Colonic mucosa (tissue), 4 donors: ENCODE data around the gene KCNA3. TPM values are rescaled to one million over a fixed set of nuclear protein-coding genes. Genes with fewer than 3 reads are reported as not detected.

Source experiments
- DNase-seq: peaks from one replicate; pipeline ENCODE4 v3.0.0-alpha.2; 2020
- H3K27ac ChIP-seq: fragments of 200-600 bp; one replicate; pipeline ENCODE4 v1.8.0; 2021
- H3K27me3 ChIP-seq: fragments of 200-600 bp; one replicate; pipeline ENCODE4 v1.8.0; 2021
- H3K36me3 ChIP-seq: fragments of 200-600 bp; one replicate; pipeline ENCODE4 v1.8.0; 2021
- H3K4me1 ChIP-seq: fragments of 200-600 bp; one replicate; pipeline ENCODE4 v1.8.0; 2021; ENCODE audit warnings: mild to moderate bottlenecking
- H3K4me3 ChIP-seq: fragments of 200-600 bp; one replicate; pipeline ENCODE4 v1.8.0; 2021
- H3K9ac ChIP-seq, 2 donors: one replicate each; pipeline ENCODE4 v1.7.0; 2013; ENCODE audit warnings: control low read depth in 2 of 2, low read depth in 2 of 2, low read length in 2 of 2
- H3K9me3 ChIP-seq: fragments of 200-600 bp; one replicate; pipeline ENCODE4 v1.8.0; 2021
- CTCF ChIP-seq: fragments of 200-600 bp; IDR thresholded peaks from one replicate; pipeline ENCODE4 v1.8.0; 2022; ENCODE audit warnings: antibody characterized with exemption, mild to moderate bottlenecking
- intact Hi-C: fragments of 100-400 bp; cut with DNase I; formaldehyde crosslinking; loops from one replicate; pipeline ENCODE4 v1.14.1; 2022
- total RNA-seq, 2 donors: library from RNA; stranded (reverse); fragmentation: NEBNext Ultra II Directional in 1 of 2; extraction: Animal tissue kit (Norgen Biotek cat#: 25700) in 1 of 2; gene quantifications; one replicate each; pipeline ENCODE4 v1.2.1, GENCODE V29; 2021
- donor health status: healthy.
- donor health status: DM: no; HTN: no; CAD: no.
- donor health status: DM: no; HTN: no; CAD: no.

Gene KCNA3
- total RNA-seq, 2 donors from 2014 or later, result 0.93 to 1.4 TPM

- no peak overlapping the region for H3K27ac ChIP-seq
- H3K9ac ChIP-seq, result no peak overlapping the region
- no peak for DNase-seq
- H3K9me3 ChIP-seq, result no peaks in the 10 kb centered on the region
- H3K4me3 ChIP-seq, result peak overlapping the region; percentile 38
- TF ChIP-seq CTCF, result no peak
- intact Hi-C loops, result no loop called here
- peaks cover 29% of the 10 kb centered on the region for H3K27me3 ChIP-seq
- no peaks in the 10 kb centered on the region for H3K36me3 ChIP-seq
- H3K4me1 ChIP-seq, result no peaks in the 10 kb centered on the region
These were observed 486 bp upstream of the KCNA3 start for GRCh38 chr1:110675060-110675791.

GRCh38 chr1:110673805-110674336, 869 bp downstream of the KCNA3 start:
- Histone ChIP-seq H3K36me3 (no peaks in the 10 kb centered on the region), H3K4me3 (peak overlapping the region; percentile 38), H3K27me3 (peaks cover 29% of the 10 kb centered on the region), H3K9me3 (no peaks in the 10 kb centered on the region), H3K4me1 (no peaks in the 10 kb centered on the region), H3K9ac (peak overlapping the region; percentile 40 to 59), H3K27ac (peak overlapping the region; percentile 42)
- intact Hi-C loops, result no loop called here
- no peak for DNase-seq
- TF ChIP-seq CTCF, result no peak

DNA sequence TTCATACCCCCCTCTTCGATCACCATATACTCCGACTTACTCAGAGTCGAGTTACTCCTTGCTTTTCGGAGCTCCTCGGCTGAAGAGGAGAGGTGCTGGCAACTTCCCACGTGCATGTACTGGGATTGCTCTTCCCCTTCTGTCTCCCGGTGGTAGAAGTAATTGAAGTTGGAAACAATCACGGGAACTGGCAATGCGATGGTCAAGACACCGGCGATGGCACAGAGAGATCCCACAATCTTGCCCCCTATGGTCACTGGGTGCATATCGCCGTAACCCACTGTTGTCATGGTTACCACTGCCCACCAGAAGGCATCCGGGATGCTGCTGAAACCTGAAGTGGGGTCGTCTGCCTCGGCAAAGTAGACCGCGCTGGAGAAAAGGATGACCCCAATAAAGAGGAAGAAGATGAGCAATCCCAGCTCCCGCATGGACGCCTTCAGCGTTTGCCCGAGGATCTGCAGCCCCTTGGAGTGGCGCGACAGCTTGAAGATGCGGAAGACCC, 1.5 kb downstream of the KCNA3 start:
- H3K27me3 ChIP-seq, result peaks cover 29% of the 10 kb centered on the region
- peak overlapping the region; percentile 38 for H3K4me3 ChIP-seq

DNA sequence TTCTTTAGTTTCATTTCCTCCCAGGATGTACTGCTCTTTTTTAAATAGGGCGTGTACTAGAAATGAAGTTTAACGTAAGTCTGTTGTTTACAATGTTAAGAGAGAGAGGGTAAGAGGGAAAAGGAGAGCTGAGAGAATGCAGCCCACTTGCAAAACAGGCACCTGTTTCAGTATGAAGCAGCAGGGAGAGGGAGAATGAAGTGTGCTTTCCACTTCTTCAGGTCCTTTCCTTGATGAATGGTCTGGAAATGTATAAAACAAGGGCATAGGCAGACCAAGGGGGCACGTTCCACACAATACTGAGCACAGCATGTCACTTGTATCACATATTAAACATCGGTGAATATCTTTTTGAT, 2.0 kb downstream of the KCNA3 start:
- Histone ChIP-seq H3K9ac (peak overlapping the region in 1 of 2 donors; percentile 59), H3K9me3 (no peaks in the 10 kb centered on the region), H3K27me3 (peaks cover 29% of the 10 kb centered on the region), H3K27ac (peak overlapping the region; percentile 42), H3K4me3 (peak overlapping the region; percentile 38), H3K36me3 (no peaks in the 10 kb centered on the region), H3K4me1 (no peaks in the 10 kb centered on the region)
- intact Hi-C loops, result no loop called here
- TF ChIP-seq CTCF, result no peak
- DNase-seq, result no peak

More for the DNA sequence above, 1.5 kb downstream of the KCNA3 start:
- H3K9me3 ChIP-seq, result no peaks in the 10 kb centered on the region
- no peak for DNase-seq
- H3K36me3 ChIP-seq, result no peaks in the 10 kb centered on the region
- peak overlapping the region; percentile 42 for H3K27ac ChIP-seq
- peak overlapping the region in 1 of 2 donors; percentile 59 for H3K9ac ChIP-seq
- intact Hi-C loops, result no loop called here
- TF ChIP-seq CTCF, result no peak
- no peaks in the 10 kb centered on the region for H3K4me1 ChIP-seq

DNA sequence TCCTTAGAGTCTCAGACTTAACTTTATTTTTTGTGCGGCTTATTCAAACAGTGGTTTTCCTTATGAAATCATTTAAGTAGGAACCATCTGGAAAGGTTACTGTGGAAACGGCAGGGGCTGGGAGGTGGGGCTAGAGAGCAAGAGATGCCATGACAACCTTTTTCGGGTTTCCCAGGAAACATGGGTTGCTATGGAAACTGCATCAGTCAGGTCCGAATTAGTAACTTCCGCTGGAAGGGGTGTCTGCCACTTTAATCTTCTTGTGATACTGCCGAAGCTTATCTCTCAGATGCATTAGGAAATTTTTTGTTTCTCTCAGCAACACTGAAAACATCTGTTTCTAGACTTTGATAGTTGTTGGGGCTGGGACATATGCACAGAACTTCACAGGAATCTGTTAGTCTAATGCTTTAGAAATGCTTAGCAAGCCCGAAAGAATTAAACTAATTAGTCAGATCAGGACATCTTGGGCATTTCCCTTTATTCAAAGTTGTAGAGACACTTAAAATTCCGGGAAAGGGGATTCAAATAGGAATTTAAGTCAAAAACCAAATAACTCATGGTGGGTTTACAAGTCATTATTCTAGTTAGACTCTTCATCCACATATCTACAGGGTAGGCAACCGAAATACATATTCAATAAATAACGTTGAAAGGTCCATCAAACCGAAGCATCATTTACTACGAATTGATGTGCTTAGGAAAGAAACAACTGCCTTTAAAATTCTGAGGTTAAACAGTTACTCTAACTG, 2.6 kb downstream of the KCNA3 start:
- H3K9ac ChIP-seq, result peak overlapping the region in 1 of 2 donors; percentile 59
- no peaks in the 10 kb centered on the region for H3K4me1 ChIP-seq
- intact Hi-C loops, result no loop called here
- H3K9me3 ChIP-seq, result no peaks in the 10 kb centered on the region
- peaks cover 29% of the 10 kb centered on the region for H3K27me3 ChIP-seq
- peak overlapping the region; percentile 7 for H3K4me3 ChIP-seq
- H3K36me3 ChIP-seq, result no peaks in the 10 kb centered on the region
- peak; percentile 32 for DNase-seq
- H3K27ac ChIP-seq, result peak overlapping the region; percentile 22
- TF ChIP-seq CTCF, result no peak
